NCI-H82 treated with DMSO at 0.1 percent for 48 hours (cell line): ENCODE data around the gene RTL1.

Experiments
- DNase-seq: peaks from one replicate; lab custom pipeline; 2025; ENCODE audit not compliant: unreplicated experiment; lab: John Stamatoyannopoulos, UW

The RTL1 gene

GRCh38 chr14:100898935-100899883 lies 4.3 kb downstream of the RTL1 start:
- no peak for DNase-seq

GRCh38 chr14:100898465-100898864 lies 5.1 kb downstream of the RTL1 start:
- DNase-seq, result no peak

- DNase-seq, result no peak
Observed at GRCh38 chr14:100896369-100897060, 7.0 kb downstream of the RTL1 start.

GRCh38 chr14:100895411-100895810 lies 8.1 kb downstream of the RTL1 start:
- no peak for DNase-seq

- DNase-seq, result no peak
Observed at GRCh38 chr14:100894416-100894815, 9.1 kb downstream of the RTL1 start.

- DNase-seq, result no peak
Observed at GRCh38 chr14:100893760-100894159, 9.8 kb downstream of the RTL1 start.

GRCh38 chr14:100893228-100893601 lies 10.3 kb downstream of the RTL1 start:
- no peak for DNase-seq

- no peak for DNase-seq
Observed at GRCh38 chr14:100892496-100893227, 10.9 kb downstream of the RTL1 start.

GRCh38 chr14:100891501-100892445 lies 11.7 kb downstream of the RTL1 start:
- no peak for DNase-seq

- no peak for DNase-seq
Observed at GRCh38 chr14:100891051-100891450, 12.5 kb downstream of the RTL1 start.

GRCh38 chr14:100890061-100890850 lies 13.3 kb downstream of the RTL1 start:
- no peak for DNase-seq

GRCh38 chr14:100889641-100890040 lies 13.9 kb downstream of the RTL1 start:
- no peak for DNase-seq

- no peak for DNase-seq
Observed at GRCh38 chr14:100888789-100889315, 14.7 kb downstream of the RTL1 start.

GRCh38 chr14:100887728-100888335 lies 15.7 kb downstream of the RTL1 start:
- DNase-seq, result no peak

GRCh38 chr14:100885617-100886016 lies 17.9 kb downstream of the RTL1 start:
- no peak for DNase-seq

- no peak for DNase-seq
Observed at GRCh38 chr14:100885196-100885595, 18.3 kb downstream of the RTL1 start.

GRCh38 chr14:100884456-100884855 lies 19.1 kb downstream of the RTL1 start:
- no peak for DNase-seq

GRCh38 chr14:100883789-100884101 lies 19.8 kb downstream of the RTL1 start:
- no peak for DNase-seq
